GM21717 (cell line): ENCODE results near the gene SYDE2.
"Not testable (repeated sequence)": the region's sequence is repeated elsewhere in the genome, so short reads cannot be mapped to it uniquely, and the experiment has no call there.

Experiments
- ATAC-seq: cut with Tn5 transposase; IDR thresholded peaks from one replicate; pipeline ENCODE4 v1.9.1; 2021; ENCODE audit warnings: mild to moderate bottlenecking, moderate library complexity; ENCODE audit not compliant: unreplicated experiment

SYDE2 gene

DNA sequence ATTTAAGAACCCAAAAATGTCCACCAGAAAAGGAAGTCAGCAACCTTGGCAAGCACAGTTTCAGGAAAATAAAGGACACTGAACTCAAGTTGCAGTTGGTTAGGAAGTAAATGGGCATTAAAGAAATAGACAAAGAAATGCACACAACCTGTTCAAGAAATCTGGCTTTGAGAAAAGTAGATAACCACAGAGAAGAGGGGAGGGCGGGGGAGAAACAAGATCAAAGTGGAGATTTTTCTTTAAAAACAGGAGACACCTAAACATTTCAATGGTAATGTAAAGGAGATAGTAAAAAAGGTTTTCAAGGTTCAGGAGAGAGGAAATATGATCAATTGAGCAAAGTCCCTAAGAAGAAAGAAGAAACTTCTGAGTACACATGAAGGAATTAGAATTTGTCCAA is 29.1 kb downstream of the SYDE2 start:
- ATAC-seq: no peak

DNA sequence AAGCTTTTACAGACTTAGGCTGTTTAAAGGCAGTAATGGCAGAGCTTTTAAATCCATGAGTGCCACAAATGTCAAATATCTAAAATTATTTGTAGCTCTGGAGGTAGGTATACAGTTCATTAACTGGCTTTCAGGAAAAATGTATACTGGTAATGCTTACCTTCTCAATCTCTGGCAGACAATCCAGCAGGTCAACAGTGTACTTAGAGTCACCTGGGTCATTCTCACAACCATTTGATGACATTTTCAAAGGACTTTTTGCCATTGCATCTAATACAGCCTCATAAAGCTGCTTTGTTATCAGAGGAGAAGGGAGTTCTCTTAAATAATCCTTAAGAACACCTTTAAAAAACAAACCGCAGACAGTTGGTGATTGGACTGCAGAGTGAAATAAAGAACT is 31.9 kb downstream of the SYDE2 start:
- no peak for ATAC-seq

DNA sequence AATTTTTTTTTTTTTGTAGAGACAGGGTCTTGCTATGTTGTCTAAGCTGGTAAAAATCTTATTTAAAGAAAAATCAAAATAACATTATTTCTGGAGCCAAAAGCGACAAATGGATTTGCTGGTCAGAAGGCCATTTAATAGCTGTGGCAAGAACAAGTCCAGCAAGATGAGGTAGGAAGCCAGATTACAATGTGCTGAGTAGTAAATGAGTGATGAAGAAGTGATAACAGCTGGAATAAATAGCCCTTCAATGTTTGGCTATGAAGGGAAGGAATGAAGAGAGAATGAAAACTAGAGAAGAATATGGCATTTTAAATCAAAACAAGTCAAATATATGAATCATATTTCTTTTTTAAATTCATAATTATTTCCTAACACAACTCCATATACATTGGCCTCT is 34.5 kb downstream of the SYDE2 start:
- no peak for ATAC-seq

DNA sequence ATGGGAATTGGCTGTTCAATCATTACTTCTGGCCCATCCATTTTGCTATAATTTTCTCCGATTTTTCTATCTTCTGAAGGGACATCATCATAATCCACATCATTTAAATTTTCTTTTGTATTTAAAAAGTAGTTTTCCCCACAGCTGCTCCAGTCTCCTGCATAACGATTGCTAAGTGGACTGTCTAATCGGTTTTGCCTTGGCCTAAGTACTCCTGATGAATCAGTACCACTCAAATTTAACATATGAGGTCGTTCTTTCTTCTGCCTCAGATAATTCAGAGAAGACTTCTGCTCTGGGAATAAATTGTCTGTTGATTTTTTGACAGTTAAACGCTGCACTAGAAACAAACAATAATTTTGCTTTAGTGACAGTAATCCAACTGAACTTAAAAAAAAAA is 41.9 kb downstream of the SYDE2 start:
- ATAC-seq: no peak

DNA sequence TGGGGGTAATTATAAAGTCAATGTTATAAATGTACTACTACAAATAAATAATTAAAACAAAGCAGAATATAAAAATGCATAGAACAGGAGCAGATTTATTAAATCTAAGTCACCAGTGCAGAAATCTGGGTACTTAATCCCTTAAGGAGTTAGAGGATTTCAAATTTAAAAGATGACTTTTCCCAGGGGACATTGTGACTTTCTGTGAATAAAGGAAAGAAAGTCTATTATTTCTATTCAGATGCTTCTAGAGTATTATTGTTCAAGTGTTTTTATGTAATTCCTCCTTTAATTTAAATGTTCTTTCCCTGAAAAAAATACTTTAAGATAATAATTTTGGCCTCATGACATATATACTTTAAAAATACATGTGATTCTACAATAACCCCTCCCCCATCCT is 43.4 kb downstream of the SYDE2 start:
- ATAC-seq: no peak

DNA sequence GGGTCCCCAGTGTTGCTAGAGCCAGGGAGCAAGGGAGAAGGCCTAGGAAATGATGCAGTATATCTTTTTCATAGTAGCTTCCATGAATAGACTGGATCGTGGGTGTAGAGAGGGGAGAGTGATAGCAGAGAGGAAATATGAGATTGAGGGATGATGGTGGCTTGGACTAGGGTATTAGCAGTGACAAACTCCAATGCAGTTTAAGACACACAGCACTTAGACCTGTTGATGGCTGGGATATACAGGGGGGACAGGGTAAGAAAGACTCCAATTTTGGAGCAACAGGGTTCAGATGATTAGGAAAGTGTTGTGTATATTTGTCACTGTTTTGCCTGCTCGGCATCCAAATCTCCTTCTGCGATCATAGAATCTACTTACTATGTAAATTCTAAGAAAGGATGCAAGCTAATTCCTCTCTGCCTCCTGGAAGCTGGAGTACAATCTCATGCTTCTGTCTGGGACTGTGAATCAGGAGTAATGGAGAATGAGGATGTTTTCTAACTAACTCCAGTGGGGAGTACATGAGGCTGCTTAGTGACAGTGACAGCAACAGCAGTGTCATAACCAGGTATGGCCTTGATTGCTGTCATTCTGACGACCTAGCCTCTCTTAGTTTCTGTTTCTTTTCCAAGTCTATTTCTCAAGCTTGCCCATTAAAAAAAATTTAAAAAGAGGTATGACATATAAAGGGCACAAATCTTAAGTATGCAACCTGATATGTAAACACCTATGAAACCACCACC is 47.5 kb downstream of the SYDE2 start:
- peak; percentile 72 for ATAC-seq

DNA sequence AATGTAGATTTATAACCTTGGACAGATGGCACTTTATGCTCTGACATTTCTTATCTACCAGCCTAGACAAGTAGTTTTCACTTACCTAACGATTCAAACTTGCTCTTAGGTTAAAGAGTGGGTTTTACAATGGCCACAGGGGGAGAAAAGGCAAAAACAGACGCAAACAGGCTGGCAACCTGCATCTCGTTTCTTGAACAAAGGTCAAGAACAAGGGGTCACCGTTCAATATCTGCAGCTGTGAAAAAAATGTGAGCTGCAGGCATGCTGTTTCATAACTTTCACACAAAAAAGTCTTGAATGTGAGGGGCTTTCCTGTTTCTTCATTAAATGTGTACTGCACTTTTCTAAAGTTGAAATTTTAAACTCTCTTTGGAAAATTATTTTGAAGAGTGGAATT is 49.4 kb downstream of the SYDE2 start:
- ATAC-seq: no peak

DNA sequence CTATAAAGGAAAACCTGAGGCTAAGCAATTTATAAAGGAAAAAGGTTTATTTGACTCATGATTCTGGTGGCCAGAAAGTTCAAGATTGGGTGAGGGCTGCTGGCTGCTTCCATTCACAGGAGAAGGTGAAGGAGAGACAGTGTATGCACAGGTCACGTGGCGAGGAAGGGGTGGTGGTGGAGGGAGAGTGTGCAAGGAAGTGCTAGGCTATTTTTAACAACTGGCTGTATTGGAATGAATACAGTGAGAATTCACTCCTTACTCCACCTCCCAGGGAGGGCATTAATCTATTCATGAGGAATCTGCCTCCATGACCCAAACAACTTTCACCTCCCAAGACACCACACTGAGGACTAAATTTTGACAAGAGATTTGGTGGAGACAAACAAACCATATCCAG is 51.0 kb downstream of the SYDE2 start:
- ATAC-seq: no peak

DNA sequence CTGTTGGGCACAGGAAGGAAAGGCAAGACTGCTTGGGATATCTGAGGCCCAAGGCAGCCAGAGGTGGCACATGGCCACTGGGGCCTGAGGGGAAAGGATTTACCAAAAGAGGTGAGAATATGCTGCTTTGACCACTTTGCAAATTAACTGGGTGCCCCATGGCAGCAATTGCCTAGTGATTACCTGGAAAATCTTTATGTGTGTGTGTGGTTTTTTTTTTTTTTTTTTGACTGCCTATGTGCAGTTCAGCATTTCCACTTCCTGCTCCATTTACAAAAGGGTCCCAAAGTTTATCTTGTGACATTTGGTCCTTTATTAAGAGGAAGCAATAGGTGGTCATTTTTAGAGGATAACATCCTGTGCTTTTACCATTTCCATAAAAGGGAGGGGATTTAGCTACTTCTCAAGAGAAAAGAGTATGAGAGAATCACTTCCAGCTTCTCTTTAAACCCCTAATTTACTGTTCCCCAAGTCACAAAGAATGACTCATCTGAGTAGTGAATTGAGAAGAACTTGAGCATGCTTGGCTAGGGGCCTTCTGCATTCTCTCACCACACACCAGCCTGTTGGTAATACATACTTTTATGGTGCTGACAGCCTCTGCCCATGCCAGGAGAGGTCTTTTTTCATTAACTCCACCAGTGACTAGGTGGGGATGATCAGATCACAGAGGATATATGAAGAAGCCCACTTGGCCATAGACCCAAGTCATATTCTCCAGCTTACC is 52.1 kb downstream of the SYDE2 start:
- peak; percentile 85 for ATAC-seq

DNA sequence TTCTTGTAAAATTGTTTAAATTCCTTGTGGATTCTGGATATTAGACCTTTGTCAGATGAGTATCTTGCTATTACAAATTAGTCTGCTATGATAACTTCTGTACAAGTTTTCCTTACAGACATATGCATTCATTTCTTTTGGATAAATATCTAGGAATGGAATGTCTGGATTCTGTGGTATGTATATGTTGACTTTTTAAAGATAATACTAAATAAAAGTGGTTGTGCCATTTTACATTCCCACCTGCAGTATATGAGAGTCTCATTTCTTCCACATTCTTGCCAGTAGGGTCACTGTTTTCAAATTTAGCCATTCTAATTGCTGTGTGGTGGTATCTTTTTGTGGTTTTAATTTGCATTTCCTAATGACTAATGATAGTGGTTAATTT is 53.9 kb downstream of the SYDE2 start:
- ATAC-seq: no peak

DNA sequence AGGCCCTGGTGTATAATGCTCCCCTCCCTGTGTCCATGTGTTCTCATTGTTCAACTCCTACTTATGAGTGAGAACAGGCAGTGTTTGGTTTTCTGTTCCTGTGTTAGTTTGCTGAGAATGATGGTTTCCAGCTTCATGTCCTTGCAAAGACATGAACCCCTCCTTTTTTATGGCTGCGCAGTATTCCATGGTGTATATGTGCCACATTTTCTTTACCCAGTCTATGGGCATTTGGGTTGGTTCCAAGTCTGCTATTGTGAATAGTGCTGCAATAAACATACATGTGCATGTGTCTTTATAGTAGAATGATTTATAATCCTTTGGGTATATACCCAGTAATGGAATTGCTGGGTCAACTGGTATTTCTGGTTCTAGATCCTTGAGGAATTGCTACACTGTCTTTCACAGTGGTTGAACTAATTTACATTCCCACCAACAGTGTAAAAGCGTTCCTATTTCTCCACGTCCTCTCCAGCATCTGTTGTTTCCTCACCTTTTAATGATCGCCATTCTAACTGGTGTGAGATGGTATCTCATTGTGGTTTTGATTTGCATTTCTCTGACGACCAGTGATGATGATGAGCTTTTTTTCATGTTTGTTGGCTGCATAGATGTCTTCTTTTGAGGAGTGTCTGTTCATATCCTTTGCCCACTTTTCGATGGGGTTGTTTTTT is 54.4 kb downstream of the SYDE2 start:
- not testable (repeated sequence) for ATAC-seq

DNA sequence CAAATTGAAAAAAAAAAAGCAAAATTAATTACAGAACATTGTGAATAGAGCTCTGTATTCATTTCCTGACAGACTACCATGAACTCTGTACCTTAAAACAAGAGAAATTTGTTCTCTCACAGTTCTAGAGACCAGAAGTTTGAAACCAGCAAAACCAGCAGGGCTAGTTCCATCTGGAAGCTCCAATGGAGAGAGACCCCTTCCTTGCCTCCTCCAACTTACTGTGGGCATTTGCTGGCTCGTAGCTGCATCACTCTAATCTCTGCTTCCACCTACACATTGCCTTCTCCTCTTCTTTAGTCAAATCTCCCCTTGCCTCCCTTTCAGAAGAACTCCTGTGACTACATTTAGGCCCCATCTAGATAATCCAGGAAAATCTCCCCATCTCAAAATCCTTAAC is 56.5 kb downstream of the SYDE2 start:
- no peak for ATAC-seq

DNA sequence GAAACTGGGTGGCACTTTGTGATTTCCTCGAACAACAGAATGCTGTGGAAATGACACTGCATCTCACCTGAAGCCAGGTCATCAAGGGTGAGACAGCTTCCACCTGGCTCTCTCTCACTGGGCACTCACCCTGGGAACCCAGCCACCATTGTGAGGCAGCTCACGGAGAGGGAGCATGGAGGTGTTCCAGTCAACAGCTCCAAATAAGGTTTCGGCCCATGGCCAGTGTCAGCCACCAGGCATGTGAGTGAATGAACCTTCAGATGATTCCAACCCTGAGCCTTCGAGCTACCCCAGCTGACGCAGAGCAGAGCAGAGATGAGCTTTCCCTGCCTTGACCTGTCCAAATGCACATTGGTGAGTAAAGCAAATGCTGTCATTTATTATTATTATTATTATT is 58.1 kb downstream of the SYDE2 start:
- no peak for ATAC-seq

DNA sequence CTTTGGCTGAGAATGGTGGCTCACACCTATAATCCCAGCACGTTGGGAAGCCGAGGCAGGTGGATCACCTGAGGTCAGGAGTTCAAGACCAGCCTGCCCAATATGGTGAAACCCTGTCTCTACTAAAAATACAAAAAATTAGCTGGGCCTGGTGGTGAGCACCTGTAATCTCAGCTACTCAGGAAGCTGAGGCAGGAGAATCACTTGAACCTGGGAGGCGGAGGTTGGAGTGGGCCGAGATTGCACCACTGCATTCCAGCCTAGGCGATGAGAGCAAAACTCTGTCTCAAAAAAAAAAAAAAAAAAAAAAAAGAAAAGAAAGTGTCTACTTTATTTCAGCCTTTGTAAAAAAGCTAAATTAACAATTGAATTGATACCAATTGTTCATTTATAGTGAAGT is 62.4 kb downstream of the SYDE2 start:
- ATAC-seq: not testable (repeated sequence)

DNA sequence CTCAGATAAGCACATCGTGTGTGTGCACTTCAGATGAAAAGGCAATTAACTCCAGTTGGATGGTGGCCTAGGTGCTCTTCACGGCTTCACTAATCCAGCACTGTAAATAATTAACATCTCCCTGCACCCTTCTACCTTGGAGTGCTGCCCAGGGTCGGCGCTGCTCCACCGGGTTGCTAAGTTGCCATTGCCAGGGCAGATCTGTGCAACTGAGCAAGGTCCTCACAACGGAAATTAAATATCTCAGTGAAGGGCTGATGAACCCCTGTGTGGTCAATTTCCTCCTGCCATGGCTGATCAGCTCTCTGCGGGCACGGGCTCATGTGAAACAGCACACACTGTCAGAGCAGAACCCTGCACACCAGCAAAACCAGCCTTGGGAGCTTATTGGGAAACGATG is 63.2 kb downstream of the SYDE2 start:
- ATAC-seq: no peak

DNA sequence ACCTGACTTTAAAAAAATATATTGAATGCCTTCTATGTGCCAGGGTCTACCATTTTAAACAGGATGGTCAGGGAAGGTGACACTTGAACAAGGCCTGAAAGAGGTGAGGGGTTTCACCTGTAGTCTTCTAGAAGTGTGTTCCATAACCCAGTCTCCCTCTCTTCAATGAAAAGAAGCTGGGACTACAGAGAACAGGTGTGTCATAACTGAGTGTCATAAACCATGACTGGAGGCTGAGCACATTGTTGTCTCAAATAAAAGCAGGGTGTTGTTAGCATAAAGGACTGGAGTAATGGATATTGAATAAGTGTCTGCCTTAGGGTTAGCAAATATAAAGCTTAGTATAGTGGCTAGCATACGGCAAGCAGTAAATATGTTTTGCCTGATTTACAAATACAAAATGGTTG is 65.4 kb downstream of the SYDE2 start:
- ATAC-seq: no peak

DNA sequence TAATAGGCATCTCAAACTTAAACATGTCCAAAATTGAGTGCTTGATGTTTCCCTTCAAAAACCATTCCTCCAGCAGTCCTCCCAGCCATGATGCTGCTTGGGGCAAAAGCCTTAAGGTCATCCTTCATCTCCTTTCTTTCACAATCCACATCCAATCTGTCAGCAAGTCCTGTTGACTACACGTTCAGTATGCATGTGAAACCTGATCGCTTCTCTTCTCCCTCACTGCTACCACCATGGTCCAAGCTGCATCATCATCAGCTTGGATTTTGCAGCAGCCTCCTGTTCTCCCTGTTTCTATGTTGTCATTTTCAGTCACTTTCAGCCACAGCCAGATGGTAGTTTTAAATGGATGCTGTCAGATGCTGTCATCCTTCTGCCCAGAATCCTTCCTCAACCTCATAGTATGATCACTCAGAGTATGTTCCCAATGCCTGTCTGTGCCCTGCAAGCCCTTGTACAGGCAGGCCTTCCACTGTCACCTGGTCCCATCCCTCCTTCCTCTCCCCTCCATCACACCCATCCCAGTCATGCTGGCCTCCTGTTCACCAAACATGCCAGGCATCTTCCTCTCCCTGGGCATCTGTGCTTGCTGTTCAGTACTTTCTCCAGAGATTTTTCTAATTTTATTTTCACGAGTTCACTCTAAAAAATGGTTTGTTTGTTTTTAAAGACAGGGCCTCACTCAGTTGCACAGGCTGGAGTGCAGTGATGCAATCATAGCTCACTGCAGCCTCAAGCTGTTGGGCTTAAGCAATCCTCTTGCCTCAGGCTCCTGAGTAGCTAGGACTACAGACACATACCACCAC is 66.0 kb downstream of the SYDE2 start:
- no peak for ATAC-seq

DNA sequence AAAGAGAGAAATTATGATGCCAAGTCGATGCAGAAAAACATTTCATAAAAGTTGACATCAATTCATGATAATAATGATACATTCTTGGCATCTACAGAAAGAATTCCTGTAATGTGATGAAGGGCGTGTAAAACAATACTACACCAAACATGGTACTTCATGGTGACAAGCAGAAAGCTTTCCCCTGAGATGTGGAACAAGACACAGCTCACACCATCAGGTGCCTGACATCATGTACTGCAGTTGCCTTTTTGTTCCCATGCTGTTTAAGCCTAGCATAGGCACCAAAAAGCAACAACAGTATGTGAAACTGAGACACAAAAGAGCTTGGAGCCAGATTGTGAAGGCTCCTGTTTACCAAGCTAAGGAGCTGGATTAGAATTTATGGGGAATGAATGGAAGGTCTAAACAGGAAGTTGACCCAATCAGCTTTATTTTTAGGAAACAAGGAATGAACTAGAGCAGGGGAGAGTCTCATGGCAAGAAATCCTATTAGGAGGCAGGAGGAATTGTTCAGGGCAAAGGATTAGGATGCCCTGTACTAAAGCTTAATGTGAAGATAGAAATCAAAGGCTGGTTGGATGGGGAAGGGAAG is 67.2 kb downstream of the SYDE2 start:
- ATAC-seq: no peak

DNA sequence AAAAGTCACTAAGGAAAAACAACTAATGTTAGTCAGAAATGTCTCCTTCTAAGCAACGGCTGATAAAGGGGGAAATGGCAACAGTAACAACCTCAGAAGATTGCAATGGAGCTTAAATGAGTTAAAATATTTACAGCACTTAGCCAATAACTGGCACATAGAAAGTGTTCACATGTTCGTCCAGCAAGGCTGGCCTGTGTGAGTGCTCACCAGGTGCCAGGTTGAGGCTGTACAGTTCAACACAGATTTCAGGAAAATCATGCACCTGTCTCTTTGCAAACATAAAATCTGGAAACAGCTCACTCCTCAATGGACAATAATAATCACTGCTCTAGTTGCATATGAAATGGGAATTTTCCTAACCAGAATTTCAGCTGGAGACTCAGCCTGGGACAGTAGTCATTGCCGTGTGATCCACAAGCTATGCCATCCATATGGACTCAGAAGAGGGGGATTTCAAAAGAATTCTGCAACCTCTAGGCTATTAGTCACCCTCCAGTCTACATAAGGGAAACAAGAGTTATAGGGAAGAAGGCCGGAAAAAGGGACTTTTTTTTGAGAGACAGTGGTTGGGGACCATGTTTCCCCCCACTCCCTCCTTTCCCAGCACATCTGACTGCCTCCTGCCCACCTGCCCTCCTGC is 68.6 kb downstream of the SYDE2 start:
- no peak for ATAC-seq

DNA sequence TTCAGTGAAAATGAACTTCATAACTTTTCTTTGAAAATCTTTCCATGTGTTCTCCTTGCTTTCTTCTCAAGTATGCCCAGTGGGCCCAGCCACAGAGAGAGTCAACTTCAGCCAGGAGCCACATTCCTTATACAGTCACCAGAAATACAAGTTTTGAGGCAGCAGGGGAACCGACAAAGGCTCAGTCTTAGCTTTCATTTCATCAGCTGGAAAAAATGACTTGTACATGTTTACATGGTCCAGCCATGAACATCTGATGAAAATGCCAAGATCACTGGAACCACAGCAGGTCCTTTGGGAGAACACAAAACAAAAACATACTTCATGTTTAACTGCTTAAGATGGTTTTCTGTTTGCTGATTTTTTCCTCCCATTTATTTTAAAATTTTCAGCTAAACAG is 72.5 kb downstream of the SYDE2 start:
- ATAC-seq: no peak
